ENCODE results near the gene KRT79.

Gene KRT79

GRCh38 chr12:52826611-52827498 lies 7.3 kb downstream of the KRT79 start:
- Mint-ChIP-seq H3K4me3 (no peak overlapping the region), H3K4me1 (ENCODE audit: low read depth in 2 of 2) (no peaks in the 10 kb centered on the region), H3K36me3 (ENCODE audit: insufficient read depth) (peaks cover 5% of the 10 kb centered on the region), H3K27me3 (peaks cover 7 to 29% of the 10 kb centered on the region in 2 donors), H3K27ac (no peak overlapping the region), H3K9me3 (no peaks in the 10 kb centered on the region)
- DNase-seq, result no peak
- no peak for ATAC-seq (replicated peaks)

DNA sequence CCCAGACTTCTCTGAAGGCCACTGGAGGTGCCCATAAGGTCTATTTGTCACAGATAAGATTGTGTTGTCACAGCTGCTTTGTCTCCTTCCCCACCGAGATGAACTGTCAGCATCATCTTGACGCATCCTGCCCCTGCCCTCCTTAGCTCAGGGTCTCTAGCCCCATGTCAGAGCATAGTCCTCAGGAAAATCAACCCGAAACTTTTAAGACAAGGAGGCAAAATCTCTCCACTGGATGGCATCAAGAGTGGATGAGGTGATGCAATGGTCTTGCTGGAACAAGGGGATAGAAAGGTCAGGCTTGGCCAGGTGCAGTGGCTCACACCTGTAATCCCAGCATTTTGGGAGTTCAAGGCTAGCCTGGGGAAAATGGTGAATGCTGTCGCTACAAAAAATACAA lies 8.2 kb downstream of the KRT79 start:
- H3K4me1 Mint-ChIP-seq (ENCODE audit: low read depth in 2 of 2), result no peaks in the 10 kb centered on the region
- H3K9me3 Mint-ChIP-seq, result no peaks in the 10 kb centered on the region
- ATAC-seq (replicated peaks) (no peak), DNase-seq (no peak)
- no peak overlapping the region for H3K27ac Mint-ChIP-seq
- peaks cover 5% of the 10 kb centered on the region for H3K36me3 Mint-ChIP-seq (ENCODE audit: insufficient read depth)
- no peak overlapping the region for H3K4me3 Mint-ChIP-seq
- peaks cover 7 to 32% of the 10 kb centered on the region in 2 donors for H3K27me3 Mint-ChIP-seq

- ATAC-seq (replicated peaks) (no peak), DNase-seq (no peak)
- peaks cover 7 to 37% of the 10 kb centered on the region in 2 donors for H3K27me3 Mint-ChIP-seq
- H3K4me3 Mint-ChIP-seq, result no peak overlapping the region
- H3K9me3 Mint-ChIP-seq, result no peaks in the 10 kb centered on the region
- H3K4me1 Mint-ChIP-seq (ENCODE audit: low read depth in 2 of 2), result no peaks in the 10 kb centered on the region
- H3K36me3 Mint-ChIP-seq (ENCODE audit: insufficient read depth), result peaks cover 3% of the 10 kb centered on the region
- no peak overlapping the region for H3K27ac Mint-ChIP-seq
Measured at GRCh38 chr12:52824741-52825410, 9.2 kb downstream of the KRT79 start.

DNA sequence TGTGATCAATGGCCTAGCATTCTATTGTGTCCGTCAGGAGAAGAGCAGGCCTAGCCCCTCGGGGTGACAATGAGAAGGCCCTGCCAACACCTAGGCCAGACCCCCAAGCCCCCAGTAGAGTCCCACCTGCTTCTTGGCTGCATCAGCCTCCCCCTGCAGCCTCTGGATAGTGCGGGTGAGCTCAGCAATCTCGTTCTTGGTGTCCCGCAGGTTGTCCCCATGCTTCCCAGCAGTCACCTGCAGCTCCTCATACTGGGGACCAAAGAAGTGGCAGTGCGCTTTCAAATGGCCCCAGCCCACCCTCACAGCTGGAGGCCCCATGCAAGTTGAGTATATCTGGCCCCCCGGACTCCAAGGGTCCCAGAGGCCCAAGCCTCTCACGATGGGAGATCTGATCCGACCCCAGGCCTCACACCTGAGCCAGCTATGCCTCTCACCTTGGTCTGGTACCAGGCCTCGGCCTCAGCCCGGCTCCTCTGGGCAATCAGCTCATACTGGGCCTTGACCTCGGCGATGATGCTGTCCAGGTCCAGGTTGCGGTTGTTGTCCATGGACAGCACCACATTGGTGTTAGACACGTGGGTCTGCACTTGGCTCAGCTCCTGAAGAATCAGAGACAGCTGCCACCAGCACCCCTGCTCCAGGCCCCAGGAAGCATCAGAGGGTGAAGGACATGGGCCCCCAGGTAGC lies 10.2 kb downstream of the KRT79 start:
- Mint-ChIP-seq H3K4me3 (no peak overlapping the region), H3K4me1 (ENCODE audit: low read depth in 2 of 2) (no peaks in the 10 kb centered on the region), H3K9me3 (no peaks in the 10 kb centered on the region), H3K36me3 (ENCODE audit: insufficient read depth) (peaks cover 3% of the 10 kb centered on the region), H3K27me3 (peaks cover 7 to 45% of the 10 kb centered on the region in 2 donors), H3K27ac (no peak overlapping the region)
- no peak for DNase-seq
- no peak for ATAC-seq (replicated peaks)

- Mint-ChIP-seq H3K9me3 (no peaks in the 10 kb centered on the region), H3K27ac (no peak overlapping the region), H3K4me3 (no peak overlapping the region), H3K36me3 (ENCODE audit: insufficient read depth) (peaks cover 3% of the 10 kb centered on the region), H3K27me3 (peaks cover 12 to 55% of the 10 kb centered on the region in 2 donors), H3K4me1 (ENCODE audit: low read depth in 2 of 2) (peaks cover 0 to 6% of the 10 kb centered on the region in 2 donors)
- ATAC-seq (replicated peaks), result no peak
- no peak for DNase-seq
Measured at GRCh38 chr12:52822771-52823510, 11.2 kb downstream of the KRT79 start.

- no peak overlapping the region for H3K27ac Mint-ChIP-seq
- DNase-seq, result no peak
- no peak for ATAC-seq (replicated peaks)
- peaks cover 20 to 64% of the 10 kb centered on the region in 2 donors for H3K27me3 Mint-ChIP-seq
- peaks cover 1 to 12% of the 10 kb centered on the region in 2 donors for H3K4me1 Mint-ChIP-seq (ENCODE audit: low read depth in 2 of 2)
- H3K9me3 Mint-ChIP-seq, result no peaks in the 10 kb centered on the region
- H3K36me3 Mint-ChIP-seq (ENCODE audit: insufficient read depth), result peaks cover 3% of the 10 kb centered on the region
- H3K4me3 Mint-ChIP-seq, result no peak overlapping the region
Measured at GRCh38 chr12:52821826-52822660, 12.1 kb downstream of the KRT79 start.

DNA sequence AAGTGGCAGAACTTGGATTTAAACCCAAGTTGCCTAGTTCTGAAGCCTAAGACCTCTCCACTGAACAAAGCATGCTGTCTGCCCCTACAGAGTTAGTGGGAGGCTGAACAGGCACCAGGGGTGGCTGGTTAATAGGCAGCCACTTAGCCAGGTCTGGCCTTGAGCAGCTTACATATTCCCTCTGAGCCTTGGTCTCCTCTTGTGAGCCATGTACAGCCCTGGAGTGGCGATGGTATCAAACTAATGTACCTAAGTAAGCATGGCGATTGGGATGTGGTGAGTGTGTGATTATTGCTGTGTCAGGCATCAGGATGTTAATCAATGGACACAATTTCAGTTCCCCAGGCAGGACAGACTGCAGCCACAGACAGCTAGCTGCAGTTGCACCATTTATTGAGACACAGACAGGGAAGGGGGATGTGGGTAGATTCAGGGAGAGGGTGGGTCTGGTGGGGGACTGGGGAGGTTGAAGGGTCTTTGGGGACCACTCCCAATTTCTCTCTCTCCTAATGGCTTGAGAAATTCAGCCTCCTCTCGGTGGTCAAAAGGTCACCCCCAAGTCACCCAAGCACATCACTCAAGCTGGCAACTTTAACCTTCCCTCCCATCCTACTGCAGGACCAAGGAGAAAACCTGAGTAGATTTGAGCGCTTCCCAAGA lies 12.9 kb downstream of the KRT79 start:
- DNase-seq, result no peak
- Mint-ChIP-seq H3K36me3 (ENCODE audit: insufficient read depth) (peaks cover 3% of the 10 kb centered on the region), H3K27ac (no peak overlapping the region), H3K27me3 (peaks cover 20 to 64% of the 10 kb centered on the region in 2 donors), H3K4me3 (no peak overlapping the region), H3K9me3 (no peaks in the 10 kb centered on the region), H3K4me1 (ENCODE audit: low read depth in 2 of 2) (peaks cover 1 to 12% of the 10 kb centered on the region in 2 donors)
- no peak for ATAC-seq (replicated peaks)

DNA sequence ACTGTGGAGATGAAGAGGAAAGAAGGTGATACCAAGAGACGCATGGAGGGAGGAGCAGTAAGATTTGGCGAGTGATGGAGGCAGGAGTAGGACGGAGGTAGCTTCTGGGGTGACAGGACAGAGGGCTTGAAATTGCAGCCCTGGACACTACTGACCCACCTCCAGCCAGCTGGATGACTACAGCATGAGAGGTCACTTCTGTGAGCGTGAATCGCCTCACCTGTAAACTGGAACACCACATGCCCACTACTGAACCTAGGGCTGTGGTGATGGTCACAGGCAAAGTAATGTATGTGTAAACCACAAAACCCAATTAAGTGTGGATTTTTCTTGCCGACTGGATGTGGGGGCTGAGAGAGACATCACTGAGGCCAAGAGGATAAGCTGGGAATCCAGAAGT lies 13.6 kb downstream of the KRT79 start:
- no peak overlapping the region for H3K4me3 Mint-ChIP-seq
- DNase-seq (no peak), ATAC-seq (replicated peaks) (no peak)
- peaks cover 2 to 12% of the 10 kb centered on the region in 2 donors for H3K4me1 Mint-ChIP-seq (ENCODE audit: low read depth in 2 of 2)
- H3K27me3 Mint-ChIP-seq, result peaks cover 20 to 66% of the 10 kb centered on the region in 2 donors
- H3K36me3 Mint-ChIP-seq (ENCODE audit: insufficient read depth), result peaks cover 3% of the 10 kb centered on the region
- H3K9me3 Mint-ChIP-seq, result no peaks in the 10 kb centered on the region
- no peak overlapping the region for H3K27ac Mint-ChIP-seq

- ATAC-seq (replicated peaks), result no peak
- DNase-seq, result no peak
- peaks cover 3% of the 10 kb centered on the region for H3K36me3 Mint-ChIP-seq (ENCODE audit: insufficient read depth)
- H3K27ac Mint-ChIP-seq, result no peak overlapping the region
- H3K4me3 Mint-ChIP-seq, result no peak overlapping the region
- H3K9me3 Mint-ChIP-seq, result no peaks in the 10 kb centered on the region
- peaks cover 3 to 12% of the 10 kb centered on the region in 2 donors for H3K4me1 Mint-ChIP-seq (ENCODE audit: low read depth in 2 of 2)
- peaks cover 20 to 70% of the 10 kb centered on the region in 2 donors for H3K27me3 Mint-ChIP-seq
Measured at GRCh38 chr12:52819731-52820510, 14.2 kb downstream of the KRT79 start.

GRCh38 chr12:52818887-52819420 lies 15.2 kb downstream of the KRT79 start:
- H3K4me3 Mint-ChIP-seq, result no peak overlapping the region
- peaks cover 3 to 12% of the 10 kb centered on the region in 2 donors for H3K4me1 Mint-ChIP-seq (ENCODE audit: low read depth in 2 of 2)
- H3K27ac Mint-ChIP-seq, result no peak overlapping the region
- H3K9me3 Mint-ChIP-seq, result no peaks in the 10 kb centered on the region
- ATAC-seq (replicated peaks) (no peak), DNase-seq (no peak)
- peaks cover 3% of the 10 kb centered on the region for H3K36me3 Mint-ChIP-seq (ENCODE audit: insufficient read depth)
- H3K27me3 Mint-ChIP-seq, result peaks cover 20 to 77% of the 10 kb centered on the region in 2 donors

DNA sequence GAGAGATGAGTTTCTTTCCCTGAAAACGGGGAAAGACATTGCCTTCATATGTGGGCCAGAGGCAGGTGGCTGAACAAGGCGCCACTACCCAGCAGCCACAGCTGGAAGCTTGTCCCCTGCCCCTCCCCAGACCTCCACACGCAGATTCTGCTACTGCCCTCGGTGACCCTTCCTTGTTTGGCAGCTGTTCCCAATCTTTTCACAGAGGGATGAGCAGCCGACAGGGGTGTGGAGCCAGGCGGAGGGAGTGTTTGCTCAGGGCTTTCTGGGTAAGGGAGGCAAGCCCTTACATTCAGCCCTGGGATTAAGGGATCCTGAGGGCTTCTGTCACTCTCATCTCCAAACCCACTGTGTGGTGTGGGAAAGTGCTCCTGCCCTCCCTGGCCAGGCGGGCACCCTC lies 15.7 kb downstream of the KRT79 start:
- Mint-ChIP-seq H3K36me3 (ENCODE audit: insufficient read depth) (peaks cover 3% of the 10 kb centered on the region), H3K4me1 (ENCODE audit: low read depth in 2 of 2) (peaks cover 3 to 12% of the 10 kb centered on the region in 2 donors), H3K9me3 (no peaks in the 10 kb centered on the region), H3K27ac (no peak overlapping the region), H3K27me3 (peaks cover 19 to 71% of the 10 kb centered on the region in 2 donors), H3K4me3 (no peak overlapping the region)
- DNase-seq (no peak), ATAC-seq (replicated peaks) (no peak)
